Panc1 (cell line): ENCODE data around the gene SOCS6.

Experiments
- CTCF ChIP-seq: fragments of 450-650 bp; IDR thresholded peaks from 2 replicates; pipeline ENCODE4 v1.5.1; 2017; ENCODE audit warnings: mild to moderate bottlenecking
- POLR2AphosphoS5 ChIP-seq: IDR thresholded peaks from 2 replicates; pipeline ENCODE4 v1.6.1; 2012; ENCODE audit warnings: mild to moderate bottlenecking, low read depth, low read length, moderate library complexity
- SIN3A ChIP-seq: IDR thresholded peaks from 2 replicates; pipeline ENCODE4 v1.6.1; 2012; ENCODE audit warnings: low read depth, mild to moderate bottlenecking, low read length, moderate library complexity, borderline replicate concordance; ENCODE audit not compliant: insufficient read depth

GRCh38 chr18:70373042-70373519 is 84.2 kb downstream of the SOCS6 start:
- TF ChIP-seq CTCF (no peak), POLR2AphosphoS5 (no peak), SIN3A (no peak)
